ENCODE data around the gene ADGRD2. TPM values are rescaled to one million over a fixed set of nuclear protein-coding genes. Genes with fewer than 3 reads are reported as not detected.

The ADGRD2 gene
- total and polyA plus RNA-seq, 4 donors = not detected

DNA sequence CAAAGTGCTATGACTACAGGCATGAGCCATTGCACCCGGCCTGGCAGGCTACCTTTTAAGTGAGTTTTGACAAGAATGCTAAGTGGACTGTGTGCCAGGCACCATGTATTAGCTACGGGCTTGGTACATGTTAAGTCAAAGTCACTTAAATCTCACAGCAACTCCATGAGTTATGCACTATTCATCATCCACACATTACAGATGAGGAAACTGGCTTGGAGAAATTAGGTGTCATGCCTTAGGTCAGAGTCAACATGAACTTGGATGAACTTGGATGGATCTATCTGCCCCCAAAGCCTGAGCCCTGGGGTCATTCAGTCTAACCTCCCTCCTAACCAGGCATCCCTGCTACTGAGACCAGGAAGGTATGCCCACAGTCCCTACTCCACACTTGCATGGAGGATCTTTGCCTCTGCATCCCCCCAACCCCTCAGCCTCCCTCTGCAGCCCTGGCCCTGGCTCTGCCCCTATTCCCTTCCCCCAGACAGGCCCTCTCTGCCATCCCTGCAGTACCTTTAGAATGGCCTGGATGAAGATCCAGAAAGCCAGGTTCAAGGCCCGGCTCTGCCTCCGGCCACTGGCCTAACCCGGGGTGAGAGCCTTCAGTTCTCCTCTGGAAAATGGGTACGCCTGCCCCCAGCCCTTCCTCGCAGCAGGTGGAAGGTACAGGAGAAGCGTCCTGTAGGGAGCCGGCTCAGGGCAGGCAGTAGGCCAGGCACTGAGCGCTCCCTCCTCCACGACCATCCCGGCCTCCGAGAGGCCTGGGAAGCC, 685 bp upstream of the ADGRD2 start:
- H3K4me1 ChIP-seq (ENCODE audit: control insufficient read depth in 4 of 4, insufficient read depth in 4 of 4, low read length in 3 of 4) = peaks cover 3 to 8% (median 5%) of the 10 kb centered on the region in 4 donors
- H3K36me3 ChIP-seq (ENCODE audit: control insufficient read depth in 4 of 4, insufficient read depth in 3 of 4, low read depth in 1 of 4, low read length in 3 of 4) = no peaks in the 10 kb centered on the region
- H3K27me3 ChIP-seq (ENCODE audit: control insufficient read depth in 4 of 4, insufficient read depth in 4 of 4, low read length in 3 of 4) = peaks cover 2 to 11% (median 8%) of the 10 kb centered on the region in 4 donors
- TF ChIP-seq HNF4A (conservative IDR thresholded peaks at IDR 0.05) = no peak
- no peak for TF ChIP-seq FOXA2 (IDR thresholded peaks at IDR 0.05)
- no peak for TF ChIP-seq RXRA (IDR thresholded peaks at IDR 0.05)
- no peak for TF ChIP-seq YY1 (IDR thresholded peaks at IDR 0.05)
- TF ChIP-seq, protein P1, sequence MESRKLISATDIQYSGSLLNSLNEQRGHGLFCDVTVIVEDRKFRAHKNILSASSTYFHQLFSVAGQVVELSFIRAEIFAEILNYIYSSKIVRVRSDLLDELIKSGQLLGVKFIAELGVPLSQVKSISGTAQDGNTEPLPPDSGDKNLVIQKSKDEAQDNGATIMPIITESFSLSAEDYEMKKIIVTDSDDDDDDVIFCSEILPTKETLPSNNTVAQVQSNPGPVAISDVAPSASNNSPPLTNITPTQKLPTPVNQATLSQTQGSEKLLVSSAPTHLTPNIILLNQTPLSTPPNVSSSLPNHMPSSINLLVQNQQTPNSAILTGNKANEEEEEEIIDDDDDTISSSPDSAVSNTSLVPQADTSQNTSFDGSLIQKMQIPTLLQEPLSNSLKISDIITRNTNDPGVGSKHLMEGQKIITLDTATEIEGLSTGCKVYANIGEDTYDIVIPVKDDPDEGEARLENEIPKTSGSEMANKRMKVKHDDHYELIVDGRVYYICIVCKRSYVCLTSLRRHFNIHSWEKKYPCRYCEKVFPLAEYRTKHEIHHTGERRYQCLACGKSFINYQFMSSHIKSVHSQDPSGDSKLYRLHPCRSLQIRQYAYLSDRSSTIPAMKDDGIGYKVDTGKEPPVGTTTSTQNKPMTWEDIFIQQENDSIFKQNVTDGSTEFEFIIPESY (IDR thresholded peaks at IDR 0.05) = no peak
- TF ChIP-seq, protein P2, sequence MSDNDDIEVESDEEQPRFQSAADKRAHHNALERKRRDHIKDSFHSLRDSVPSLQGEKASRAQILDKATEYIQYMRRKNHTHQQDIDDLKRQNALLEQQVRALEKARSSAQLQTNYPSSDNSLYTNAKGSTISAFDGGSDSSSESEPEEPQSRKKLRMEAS (IDR thresholded peaks at IDR 0.05) = no peak
- TF ChIP-seq, protein P3, sequence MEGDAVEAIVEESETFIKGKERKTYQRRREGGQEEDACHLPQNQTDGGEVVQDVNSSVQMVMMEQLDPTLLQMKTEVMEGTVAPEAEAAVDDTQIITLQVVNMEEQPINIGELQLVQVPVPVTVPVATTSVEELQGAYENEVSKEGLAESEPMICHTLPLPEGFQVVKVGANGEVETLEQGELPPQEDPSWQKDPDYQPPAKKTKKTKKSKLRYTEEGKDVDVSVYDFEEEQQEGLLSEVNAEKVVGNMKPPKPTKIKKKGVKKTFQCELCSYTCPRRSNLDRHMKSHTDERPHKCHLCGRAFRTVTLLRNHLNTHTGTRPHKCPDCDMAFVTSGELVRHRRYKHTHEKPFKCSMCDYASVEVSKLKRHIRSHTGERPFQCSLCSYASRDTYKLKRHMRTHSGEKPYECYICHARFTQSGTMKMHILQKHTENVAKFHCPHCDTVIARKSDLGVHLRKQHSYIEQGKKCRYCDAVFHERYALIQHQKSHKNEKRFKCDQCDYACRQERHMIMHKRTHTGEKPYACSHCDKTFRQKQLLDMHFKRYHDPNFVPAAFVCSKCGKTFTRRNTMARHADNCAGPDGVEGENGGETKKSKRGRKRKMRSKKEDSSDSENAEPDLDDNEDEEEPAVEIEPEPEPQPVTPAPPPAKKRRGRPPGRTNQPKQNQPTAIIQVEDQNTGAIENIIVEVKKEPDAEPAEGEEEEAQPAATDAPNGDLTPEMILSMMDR (IDR thresholded peaks at IDR 0.05; ENCODE audit: low read depth, low read length, missing input control) = no peak
- 93% methylated on average over 13 of the region's 13 CpGs for WGBS
- no peak overlapping the region for H3K27ac ChIP-seq (ENCODE audit: low read depth in 1 of 2, low read length in 2 of 2)
- no peaks in the 10 kb centered on the region for H3K9me3 ChIP-seq (ENCODE audit: control insufficient read depth in 4 of 4, low read length in 3 of 4)
- no peak overlapping the region for H3K9ac ChIP-seq (ENCODE audit: low read depth in 1 of 2, low read length in 2 of 2)
- no peak for DNase-seq (ENCODE audit: low spot score)
- H3K4me3 ChIP-seq (ENCODE audit: low read depth in 1 of 3, low read length in 3 of 3) = no peak overlapping the region

DNA sequence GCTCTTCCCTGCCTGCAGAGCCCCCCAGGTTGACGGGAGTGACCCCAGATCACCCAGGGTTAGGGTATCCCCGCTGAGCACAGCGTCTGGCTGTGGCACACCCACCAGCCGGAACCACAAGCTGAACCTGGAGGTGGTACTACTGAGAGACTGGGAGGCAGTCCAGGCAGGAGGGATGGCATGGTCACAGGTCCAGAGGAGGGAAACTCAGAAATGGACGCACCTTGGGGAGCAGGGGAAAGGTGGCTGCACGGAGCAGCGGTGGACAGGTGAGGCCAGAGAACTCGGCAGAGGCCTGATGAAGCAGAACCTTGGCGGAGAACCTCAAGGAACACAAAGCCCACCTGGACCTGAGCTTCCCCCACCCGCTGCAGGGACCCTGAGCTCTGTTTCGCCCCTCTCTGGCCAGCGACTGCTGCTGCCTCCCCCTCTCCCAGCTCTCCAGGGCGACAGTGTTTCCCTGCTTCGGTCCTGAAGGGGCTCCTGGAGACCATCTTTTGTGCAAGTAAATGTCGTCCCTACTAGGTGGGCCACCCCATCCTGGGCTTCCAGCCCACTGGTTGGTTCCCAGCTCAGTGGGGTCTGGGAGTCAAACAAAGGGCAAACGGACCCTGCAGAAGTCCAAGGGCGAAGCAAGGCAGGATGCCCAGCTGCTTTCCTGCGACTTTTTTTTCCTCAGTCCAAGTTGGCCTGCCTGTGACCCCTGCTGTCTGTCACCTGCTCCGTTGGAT, 845 bp downstream of the ADGRD2 start:
- Histone ChIP-seq H3K27ac (ENCODE audit: low read depth in 1 of 2, low read length in 2 of 2) (no peak overlapping the region), H3K4me3 (ENCODE audit: low read depth in 1 of 3, low read length in 3 of 3) (no peak overlapping the region), H3K36me3 (ENCODE audit: control insufficient read depth in 4 of 4, insufficient read depth in 3 of 4, low read depth in 1 of 4, low read length in 3 of 4) (no peaks in the 10 kb centered on the region), H3K27me3 (ENCODE audit: control insufficient read depth in 4 of 4, insufficient read depth in 4 of 4, low read length in 3 of 4) (peaks cover 2 to 11% (median 8%) of the 10 kb centered on the region in 4 donors), H3K9ac (ENCODE audit: low read depth in 1 of 2, low read length in 2 of 2) (no peak overlapping the region), H3K9me3 (ENCODE audit: control insufficient read depth in 4 of 4, low read length in 3 of 4) (no peaks in the 10 kb centered on the region), H3K4me1 (ENCODE audit: control insufficient read depth in 4 of 4, insufficient read depth in 4 of 4, low read length in 3 of 4) (peaks cover 3 to 8% (median 5%) of the 10 kb centered on the region in 4 donors)
- WGBS = 42% methylated on average over 19 of the region's 19 CpGs
- DNase-seq (ENCODE audit: low spot score) = no peak
- TF ChIP-seq NR2F2 (IDR thresholded peaks at IDR 0.05) (no peak), RAD21 (IDR thresholded peaks at IDR 0.05) (no peak), TAF1 (conservative IDR thresholded peaks at IDR 0.05) (no peak), JUND (IDR thresholded peaks at IDR 0.05) (no peak), RXRA (IDR thresholded peaks at IDR 0.05) (no peak), FOXA1 (IDR thresholded peaks at IDR 0.05) (no peak), YY1 (IDR thresholded peaks at IDR 0.05) (no peak), HNF4G (IDR thresholded peaks at IDR 0.05) (no peak), SP1 (IDR thresholded peaks at IDR 0.05) (no peak), EGR1 (IDR thresholded peaks at IDR 0.05; ENCODE audit: low read depth in 2 of 2) (no peak), GABPA (IDR thresholded peaks at IDR 0.05 in 1 of 2, conservative IDR thresholded peaks at IDR 0.05 in 1 of 2) (no peak)
- TF ChIP-seq, protein P1 (IDR thresholded peaks at IDR 0.05) = no peak
- TF ChIP-seq, protein P4, sequence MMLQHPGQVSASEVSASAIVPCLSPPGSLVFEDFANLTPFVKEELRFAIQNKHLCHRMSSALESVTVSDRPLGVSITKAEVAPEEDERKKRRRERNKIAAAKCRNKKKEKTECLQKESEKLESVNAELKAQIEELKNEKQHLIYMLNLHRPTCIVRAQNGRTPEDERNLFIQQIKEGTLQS (IDR thresholded peaks at IDR 0.05) = no peak
- TF ChIP-seq, protein P2 (IDR thresholded peaks at IDR 0.05) = no peak
- TF ChIP-seq, protein P3 (IDR thresholded peaks at IDR 0.05; ENCODE audit: low read depth, low read length, missing input control) = no peak
